Measurements from ENCODE around the gene GUCA2B. TPM values are rescaled to one million over a fixed set of nuclear protein-coding genes. Genes with fewer than 3 reads are reported as not detected.
A peak's percentile ranks its signal among the peaks of the same experiment; 100 is the strongest.

The GUCA2B gene
- total RNA-seq, 4 donors from 2014 or later, result 116 to 259 (median 223) TPM; not detected in 1

GRCh38 chr1:42165511-42166210 lies 12.5 kb downstream of the GUCA2B start:
- Histone ChIP-seq H3K27ac (peak overlapping the region; percentile 60 to 75 (median 74)), H3K36me3 (no peaks in the 10 kb centered on the region), H3K9me3 (peaks cover 2 to 7% of the 10 kb centered on the region in 2 donors), H3K27me3 (no peaks in the 10 kb centered on the region), H3K4me1 (peaks cover 7 to 46% (median 31%) of the 10 kb centered on the region in 4 donors), H3K4me3 (no peak overlapping the region)
- intact Hi-C loops (cut with DNase I; ENCODE audit: low total_unique reads), result no loop called here
- TF ChIP-seq POLR2A (IDR thresholded peaks at IDR 0.05), result no peak
- TF ChIP-seq POLR2AphosphoS5 (IDR thresholded peaks at IDR 0.05), result peak in 2 of 3 donors; percentile 72 to 73
- no peak for TF ChIP-seq EP300 (IDR thresholded peaks at IDR 0.05; ENCODE audit: low read depth)
- TF ChIP-seq CTCF (IDR thresholded peaks at IDR 0.05), result no peak
- in situ Hi-C loops (cut with MboI; ENCODE audit: low pct_ligation_motif_present in 1 of 4, low pct_unique_long_range_greater_than_20kb in 1 of 4, low sequenced_read_pairs in 3 of 4), result no loop called here
- WGBS, 2 donors (ENCODE audit: low coverage in 1 of 2), result 43% methylated on average over 12 of the region's 12 CpGs; no CpG with 5 or more reads in 1 of the 2 donors
- DNase-seq, result peak; percentile 94

- in situ Hi-C loops (cut with MboI; ENCODE audit: low pct_ligation_motif_present in 1 of 4, low pct_unique_long_range_greater_than_20kb in 1 of 4, low sequenced_read_pairs in 3 of 4), result no loop called here
- WGBS, 2 donors (ENCODE audit: low coverage in 1 of 2), result 76 to 81% methylated on average over 9 to 21 of the region's 21 CpGs
- H3K27ac ChIP-seq, result peak overlapping the region; percentile 21 to 56 (median 32)
- H3K4me3 ChIP-seq, result no peak overlapping the region
- DNase-seq, result peak; percentile 65
- intact Hi-C loops (cut with DNase I; ENCODE audit: low total_unique reads), result no loop called here
- no peaks in the 10 kb centered on the region for H3K27me3 ChIP-seq
- H3K36me3 ChIP-seq, result no peaks in the 10 kb centered on the region
- TF ChIP-seq EP300 (IDR thresholded peaks at IDR 0.05; ENCODE audit: low read depth) (no peak), POLR2AphosphoS5 (IDR thresholded peaks at IDR 0.05) (peak in 1 of 3 donors; percentile 21)
- peaks cover 16 to 57% (median 44%) of the 10 kb centered on the region in 4 donors for H3K4me1 ChIP-seq
- no peaks in the 10 kb centered on the region for H3K9me3 ChIP-seq
These were observed 14.6 kb downstream of the GUCA2B start for GRCh38 chr1:42167611-42168390.

- no peak overlapping the region for H3K4me3 ChIP-seq
- H3K4me1 ChIP-seq, result peaks cover 19 to 60% (median 48%) of the 10 kb centered on the region in 4 donors
- intact Hi-C loops (cut with DNase I; ENCODE audit: low total_unique reads) (no loop called here), in situ Hi-C loops (cut with MboI; ENCODE audit: low pct_ligation_motif_present in 1 of 4, low pct_unique_long_range_greater_than_20kb in 1 of 4, low sequenced_read_pairs in 3 of 4) (no loop called here)
- 50% methylated on average over 1 of the region's 1 CpG; no CpG with 5 or more reads in 1 of the 2 donors for WGBS, 2 donors (ENCODE audit: low coverage in 1 of 2)
- no peaks in the 10 kb centered on the region for H3K36me3 ChIP-seq
- H3K27me3 ChIP-seq, result no peaks in the 10 kb centered on the region
- DNase-seq, result peak; percentile 8
- TF ChIP-seq POLR2A (IDR thresholded peaks at IDR 0.05), result no peak
- no peak for TF ChIP-seq EP300 (IDR thresholded peaks at IDR 0.05; ENCODE audit: low read depth)
- peak overlapping the region in 3 of 4 donors; percentile 15 to 34 (median 30) for H3K27ac ChIP-seq
- H3K9me3 ChIP-seq, result no peaks in the 10 kb centered on the region
These were observed 15.1 kb downstream of the GUCA2B start for GRCh38 chr1:42168391-42168670.

- Histone ChIP-seq H3K36me3 (no peaks in the 10 kb centered on the region), H3K4me1 (peaks cover 19 to 62% (median 52%) of the 10 kb centered on the region in 4 donors), H3K27ac (peak overlapping the region in 3 of 4 donors; percentile 15 to 34 (median 30)), H3K27me3 (no peaks in the 10 kb centered on the region), H3K9me3 (no peaks in the 10 kb centered on the region), H3K4me3 (no peak overlapping the region)
- TF ChIP-seq EP300 (IDR thresholded peaks at IDR 0.05; ENCODE audit: low read depth) (no peak), CTCF (IDR thresholded peaks at IDR 0.05) (no peak), POLR2AphosphoS5 (IDR thresholded peaks at IDR 0.05) (no peak), POLR2A (IDR thresholded peaks at IDR 0.05) (no peak)
- intact Hi-C loops (cut with DNase I; ENCODE audit: low total_unique reads), result no loop called here
- WGBS, 2 donors (ENCODE audit: low coverage in 1 of 2), result 100% methylated on average over 1 to 3 of the region's 3 CpGs
- in situ Hi-C loops (cut with MboI; ENCODE audit: low pct_ligation_motif_present in 1 of 4, low pct_unique_long_range_greater_than_20kb in 1 of 4, low sequenced_read_pairs in 3 of 4), result no loop called here
- peak; percentile 8 for DNase-seq
These were observed 15.6 kb downstream of the GUCA2B start for GRCh38 chr1:42168763-42169162.

Data from transverse colon (tissue), 4 donors.